Islet of Langerhans (tissue), 1 donor: ENCODE measurements around the gene ATP5MC3.

Experiments used
- FAIRE-seq: peaks from one replicate; lab custom pipeline; 2011; peaks lifted over from hg19 to GRCh38; lab: Jason Lieb, UNC

Gene ATP5MC3

GRCh38 chr2:175167792-175168563 lies 13.5 kb downstream of the ATP5MC3 start, which contains the start of gene ATF2:
Gene ATF2, minus strand, starts transcription at chr2:175168203. Its CDS starts 31,760 bp downstream, at chr2:175136443.
- FAIRE-seq: peak; percentile 86

GRCh38 chr2:175167076-175167791 lies 14.3 kb downstream of the ATP5MC3 start:
- no peak for FAIRE-seq

GRCh38 chr2:175166216-175166824 lies 15.2 kb downstream of the ATP5MC3 start:
- no peak for FAIRE-seq

GRCh38 chr2:175164235-175164634 lies 17.3 kb downstream of the ATP5MC3 start:
- FAIRE-seq: no peak

- FAIRE-seq: no peak
Measured at GRCh38 chr2:175158894-175159293, 22.6 kb downstream of the ATP5MC3 start.

GRCh38 chr2:175156534-175156933 lies 25.0 kb downstream of the ATP5MC3 start:
- FAIRE-seq: no peak

- FAIRE-seq: no peak
Measured at GRCh38 chr2:175154661-175155082, 26.8 kb downstream of the ATP5MC3 start.

GRCh38 chr2:175152242-175152641 lies 29.3 kb downstream of the ATP5MC3 start:
- FAIRE-seq: no peak

- no peak for FAIRE-seq
Measured at GRCh38 chr2:175151791-175152190, 29.7 kb downstream of the ATP5MC3 start.

- no peak for FAIRE-seq
Measured at GRCh38 chr2:175147186-175147585, 34.3 kb downstream of the ATP5MC3 start.

- no peak for FAIRE-seq
Measured at GRCh38 chr2:175143678-175144077, 37.8 kb downstream of the ATP5MC3 start.

GRCh38 chr2:175143191-175143590 lies 38.3 kb downstream of the ATP5MC3 start:
- FAIRE-seq: peak; percentile 70

- no peak for FAIRE-seq
Measured at GRCh38 chr2:175140332-175140731, 41.2 kb downstream of the ATP5MC3 start.

- FAIRE-seq: no peak
Measured at GRCh38 chr2:175137793-175138192, 43.7 kb downstream of the ATP5MC3 start.

- peak; percentile 69 for FAIRE-seq
Measured at GRCh38 chr2:175136334-175137215, 44.9 kb downstream of the ATP5MC3 start.

- FAIRE-seq: peak; percentile 5
Measured at GRCh38 chr2:175135862-175136261, 45.6 kb downstream of the ATP5MC3 start.

- FAIRE-seq: no peak
Measured at GRCh38 chr2:175135177-175135576, 46.3 kb downstream of the ATP5MC3 start.

- FAIRE-seq: no peak
Measured at GRCh38 chr2:175131252-175131651, 50.3 kb downstream of the ATP5MC3 start.

- FAIRE-seq: no peak
Measured at GRCh38 chr2:175126661-175127060, 54.8 kb downstream of the ATP5MC3 start.
